Trophoblast cell (in vitro differentiated cells and primary cell): ENCODE data around the gene RCN2.

ENCODE experiments used
- DNase-seq, 2 donors: peaks; one replicate each; pipeline ENCODE4 v3.0.0-alpha.2; 2016
- H2AFZ ChIP-seq: 2 replicates; pipeline ENCODE4 v1.6.1; 2013; ENCODE audit warnings: low read length, moderate library complexity, mild to moderate bottlenecking; ENCODE audit not compliant: insufficient read depth, poor library complexity
- H2AK5ac ChIP-seq: 2 replicates; pipeline ENCODE4 v1.6.1; 2013; ENCODE audit warnings: mild to moderate bottlenecking, low read length
- H2BK120ac ChIP-seq: 2 replicates; pipeline ENCODE4 v1.6.1; 2013; ENCODE audit warnings: low read length, mild to moderate bottlenecking, moderate library complexity; ENCODE audit not compliant: insufficient read depth, poor library complexity
- H2BK12ac ChIP-seq: 2 replicates; pipeline ENCODE4 v1.6.1; 2013; ENCODE audit warnings: mild to moderate bottlenecking, low read length, moderate library complexity
- H2BK5ac ChIP-seq: 2 replicates; pipeline ENCODE4 v1.6.1; 2013; ENCODE audit warnings: low read length, low read depth, moderate library complexity, mild to moderate bottlenecking; ENCODE audit not compliant: poor library complexity
- H3K14ac ChIP-seq: 2 replicates; pipeline ENCODE4 v1.6.1; 2013; ENCODE audit warnings: mild to moderate bottlenecking, low read length
- H3K18ac ChIP-seq: 2 replicates; pipeline ENCODE4 v1.6.1; 2013; ENCODE audit warnings: mild to moderate bottlenecking, low read length
- H3K23ac ChIP-seq: 2 replicates; pipeline ENCODE4 v1.6.1; 2013; ENCODE audit warnings: low read length
- H3K27ac ChIP-seq: 2 replicates; pipeline ENCODE4 v1.5.1; 2013; ENCODE audit warnings: low read depth, mild to moderate bottlenecking, inconsistent platforms, low read length, moderate library complexity
- H3K27me3 ChIP-seq: 2 replicates; pipeline ENCODE4 v1.6.1; 2013; ENCODE audit warnings: inconsistent platforms, mild to moderate bottlenecking, low read length, moderate library complexity; ENCODE audit not compliant: insufficient read depth
- H3K36me3 ChIP-seq, 2 experiments: 1 replicate in 1 of 2; 2 replicates in 1 of 2; pipeline ENCODE4 v1.6.1; 2013; ENCODE audit warnings: low read length in 2 of 2, mild to moderate bottlenecking in 2 of 2, moderate library complexity in 1 of 2; ENCODE audit not compliant: insufficient read depth in 2 of 2, control insufficient read depth in 1 of 2
- H3K4ac ChIP-seq: 2 replicates; pipeline ENCODE4 v1.6.1; 2013; ENCODE audit warnings: low read depth, mild to moderate bottlenecking, low read length, moderate library complexity
- H3K4me1 ChIP-seq, 2 experiments: 1 replicate in 1 of 2; 2 replicates in 1 of 2; pipeline ENCODE4 v1.6.1; 2013; ENCODE audit warnings: low read length in 2 of 2, mild to moderate bottlenecking in 2 of 2, moderate library complexity in 1 of 2; ENCODE audit not compliant: insufficient read depth in 2 of 2, control insufficient read depth in 1 of 2
- H3K4me2 ChIP-seq: 2 replicates; pipeline ENCODE4 v1.6.1; 2013; ENCODE audit warnings: inconsistent platforms, mild to moderate bottlenecking, low read length, moderate library complexity
- H3K4me3 ChIP-seq: 2 replicates; pipeline ENCODE4 v1.5.1; 2013; ENCODE audit warnings: mild to moderate bottlenecking, low read depth, low read length, inconsistent platforms
- H3K79me1 ChIP-seq: one replicate; pipeline ENCODE4 v1.6.1; 2013; ENCODE audit warnings: low read length
- H3K79me2 ChIP-seq: 2 replicates; pipeline ENCODE4 v1.6.1; 2013; ENCODE audit warnings: low read length, mild to moderate bottlenecking; ENCODE audit not compliant: control insufficient read depth, insufficient read depth, poor library complexity
- H3K9ac ChIP-seq: 2 replicates; pipeline ENCODE4 v1.6.1; 2013; ENCODE audit warnings: mild to moderate bottlenecking, low read length
- H3K9me3 ChIP-seq: 2 replicates; pipeline ENCODE4 v1.6.1; 2013; ENCODE audit warnings: low read depth, mild to moderate bottlenecking, control low read depth, inconsistent platforms, low read length; ENCODE audit not compliant: insufficient read depth
- H4K12ac ChIP-seq: 2 replicates; pipeline ENCODE4 v1.6.1; 2013; ENCODE audit warnings: low read depth, mild to moderate bottlenecking, low read length, moderate library complexity
- H4K8ac ChIP-seq: 2 replicates; pipeline ENCODE4 v1.6.1; 2013; ENCODE audit warnings: low read depth, mild to moderate bottlenecking, low read length, moderate library complexity
- H4K91ac ChIP-seq: one replicate; pipeline ENCODE4 v1.6.1; 2013; ENCODE audit warnings: low read depth, mild to moderate bottlenecking, low read length, moderate library complexity
- WGBS: extraction: QIAGEN DNeasy Blood & Tissue Kit; methylation state at CpG from one replicate; pipeline ENCODE4 v1.1.7; 2013; ENCODE audit warnings: missing lambda C conversion rate; ENCODE audit not compliant: insufficient read length, insufficient coverage; ENCODE audit errors: extremely low coverage; 5-methylcytosine and 5-hydroxymethylcytosine counted together

RCN2 gene

GRCh38 chr15:76941636-76942035, 10.1 kb downstream of the RCN2 start:
- Histone ChIP-seq H3K27ac (no peak overlapping the region), H2BK12ac (no peak overlapping the region), H3K27me3 (no peaks in the 10 kb centered on the region), H2BK5ac (no peak overlapping the region), H3K4me1 (no peaks in the 10 kb centered on the region), H3K9me3 (no peaks in the 10 kb centered on the region), H3K9ac (no peak overlapping the region), H2BK120ac (no peak overlapping the region), H3K23ac (no peak overlapping the region), H3K4ac (no peak overlapping the region), H3K79me1 (no peaks in the 10 kb centered on the region), H2AFZ (no peak overlapping the region), H4K8ac (no peak overlapping the region), H3K79me2 (no peaks in the 10 kb centered on the region), H2AK5ac (no peak overlapping the region), H3K4me2 (no peak overlapping the region), H3K18ac (no peak overlapping the region), H4K12ac (no peak overlapping the region), H3K14ac (no peak overlapping the region), H3K36me3 (peaks cover 13 to 14% of the 10 kb centered on the region in 2 experiments), H3K4me3 (no peak overlapping the region), H4K91ac (no peak overlapping the region)
- no peak for DNase-seq
- no CpG with 5 or more reads among the region's 2 CpGs for WGBS

- H3K23ac ChIP-seq = no peak overlapping the region
- H3K4me1 ChIP-seq = no peaks in the 10 kb centered on the region
- no peak overlapping the region for H3K9ac ChIP-seq
- no peak overlapping the region for H3K4ac ChIP-seq
- no peak overlapping the region for H2BK12ac ChIP-seq
- H3K79me2 ChIP-seq = no peaks in the 10 kb centered on the region
- no peak overlapping the region for H4K91ac ChIP-seq
- H4K12ac ChIP-seq = no peak overlapping the region
- peaks cover 12 to 13% of the 10 kb centered on the region in 2 experiments for H3K36me3 ChIP-seq
- H3K79me1 ChIP-seq = no peaks in the 10 kb centered on the region
- no peak overlapping the region for H4K8ac ChIP-seq
- H2AFZ ChIP-seq = no peak overlapping the region
- no peak overlapping the region for H3K18ac ChIP-seq
- no peak overlapping the region for H3K4me3 ChIP-seq
- no peak overlapping the region for H2AK5ac ChIP-seq
- H3K9me3 ChIP-seq = no peaks in the 10 kb centered on the region
- H3K14ac ChIP-seq = no peak overlapping the region
- no peak overlapping the region for H2BK120ac ChIP-seq
- no peak for DNase-seq
- no peak overlapping the region for H2BK5ac ChIP-seq
- no CpG with 5 or more reads among the region's 2 CpGs for WGBS
- H3K27me3 ChIP-seq = no peaks in the 10 kb centered on the region
- no peak overlapping the region for H3K4me2 ChIP-seq
- H3K27ac ChIP-seq = no peak overlapping the region
Measured at GRCh38 chr15:76942331-76942730, 10.8 kb downstream of the RCN2 start.

- H2BK12ac ChIP-seq = no peak overlapping the region
- H2BK120ac ChIP-seq = no peak overlapping the region
- no peaks in the 10 kb centered on the region for H3K9me3 ChIP-seq
- H3K79me1 ChIP-seq = no peaks in the 10 kb centered on the region
- no peaks in the 10 kb centered on the region for H3K27me3 ChIP-seq
- no peak overlapping the region for H3K14ac ChIP-seq
- peaks cover 7 to 8% of the 10 kb centered on the region in 2 experiments for H3K36me3 ChIP-seq
- no peak overlapping the region for H2BK5ac ChIP-seq
- H3K4ac ChIP-seq = no peak overlapping the region
- H3K23ac ChIP-seq = no peak overlapping the region
- no peaks in the 10 kb centered on the region for H3K79me2 ChIP-seq
- H3K27ac ChIP-seq = no peak overlapping the region
- no peak overlapping the region for H3K4me2 ChIP-seq
- no peak overlapping the region for H4K91ac ChIP-seq
- DNase-seq = no peak
- no peak overlapping the region for H3K9ac ChIP-seq
- no peak overlapping the region for H3K18ac ChIP-seq
- H2AK5ac ChIP-seq = no peak overlapping the region
- H3K4me3 ChIP-seq = no peak overlapping the region
- no peak overlapping the region for H4K8ac ChIP-seq
- H3K4me1 ChIP-seq = no peaks in the 10 kb centered on the region
- whole genome bisulfite sequencing = no CpG with 5 or more reads among the region's 2 CpGs
- no peak overlapping the region for H2AFZ ChIP-seq
- no peak overlapping the region for H4K12ac ChIP-seq
Measured at GRCh38 chr15:76945494-76946093, 14.0 kb downstream of the RCN2 start.

GRCh38 chr15:76947454-76947853, 15.9 kb downstream of the RCN2 start:
- Histone ChIP-seq H3K4me2 (no peak overlapping the region), H3K4me3 (no peak overlapping the region), H3K23ac (no peak overlapping the region), H3K4me1 (no peaks in the 10 kb centered on the region), H3K36me3 (peaks cover 7 to 8% of the 10 kb centered on the region in 2 experiments), H2AFZ (no peak overlapping the region), H2BK120ac (no peak overlapping the region), H2BK12ac (no peak overlapping the region), H4K91ac (no peak overlapping the region), H3K9ac (no peak overlapping the region), H3K79me2 (no peaks in the 10 kb centered on the region), H2AK5ac (no peak overlapping the region), H2BK5ac (no peak overlapping the region), H3K9me3 (no peaks in the 10 kb centered on the region), H3K79me1 (no peaks in the 10 kb centered on the region), H4K12ac (no peak overlapping the region), H3K18ac (no peak overlapping the region), H3K27me3 (no peaks in the 10 kb centered on the region), H3K27ac (no peak overlapping the region), H3K4ac (no peak overlapping the region), H4K8ac (no peak overlapping the region), H3K14ac (no peak overlapping the region)
- WGBS = no CpG with 5 or more reads among the region's 3 CpGs
- no peak for DNase-seq
